Chondrocyte (in vitro differentiated cells): ENCODE data around the gene CDK14. TPM values are rescaled to one million over a fixed set of nuclear protein-coding genes. Genes with fewer than 3 reads are reported as not detected.

Experiments used
- DNase-seq: peaks from one replicate; pipeline ENCODE4 v3.0.0; 2021; ENCODE audit warnings: mixed read lengths, low spot score
- H3K27ac Mint-ChIP-seq: one replicate; pipeline ENCODE4 v1.8.0; 2021; ENCODE audit warnings: mild to moderate bottlenecking, moderate library complexity, mixed read lengths; ENCODE audit not compliant: unreplicated experiment
- H3K27me3 Mint-ChIP-seq: 2 replicates; pipeline ENCODE4 v1.8.0; 2021; ENCODE audit warnings: low read depth, mixed read lengths
- H3K36me3 Mint-ChIP-seq: 2 replicates; pipeline ENCODE4 v1.8.0; 2021; ENCODE audit warnings: low read depth, mixed read lengths
- H3K4me1 Mint-ChIP-seq: 2 replicates; pipeline ENCODE4 v1.8.0; 2021; ENCODE audit warnings: low read depth, mild to moderate bottlenecking, mixed read lengths
- H3K4me3 Mint-ChIP-seq: one replicate; pipeline ENCODE4 v1.8.0; 2021; ENCODE audit warnings: mild to moderate bottlenecking, moderate library complexity, mixed read lengths; ENCODE audit not compliant: unreplicated experiment
- H3K9me3 Mint-ChIP-seq: 2 replicates; pipeline ENCODE4 v1.8.0; 2021; ENCODE audit warnings: low read depth, mixed read lengths
- CTCF ChIP-seq: fragments of 200-600 bp; sonication (generic); IDR thresholded peaks from 2 replicates; pipeline ENCODE4 v1.5.0; 2021; ENCODE audit warnings: antibody characterized with exemption, mild to moderate bottlenecking, moderate library complexity
- total RNA-seq: library from RNA; stranded (reverse); gene quantifications from 3 replicates; pipeline ENCODE4 v1.2.1, GENCODE V29; 2021

Gene CDK14
- total RNA-seq, 1 donor from 2014 or later = 61.4 TPM

- Mint-ChIP-seq H3K36me3 (peaks cover 4% of the 10 kb centered on the region), H3K4me3 (no peak overlapping the region), H3K4me1 (peaks cover 44% of the 10 kb centered on the region), H3K27me3 (no peaks in the 10 kb centered on the region), H3K27ac (no peak overlapping the region), H3K9me3 (peaks cover 17% of the 10 kb centered on the region)
- no peak for TF ChIP-seq CTCF
- DNase-seq = no peak
These were observed 49.7 kb downstream of the CDK14 start for GRCh38 chr7:90645784-90646183.

GRCh38 chr7:90648107-90648506 lies 52.0 kb downstream of the CDK14 start:
- Mint-ChIP-seq H3K4me1 (peaks cover 30% of the 10 kb centered on the region), H3K27ac (no peak overlapping the region), H3K9me3 (peaks cover 14% of the 10 kb centered on the region), H3K27me3 (no peaks in the 10 kb centered on the region), H3K4me3 (no peak overlapping the region), H3K36me3 (no peaks in the 10 kb centered on the region)
- DNase-seq = no peak
- no peak for TF ChIP-seq CTCF

GRCh38 chr7:90648834-90649233 lies 52.7 kb downstream of the CDK14 start:
- no peak overlapping the region for H3K4me3 Mint-ChIP-seq
- no peak for DNase-seq
- no peaks in the 10 kb centered on the region for H3K27me3 Mint-ChIP-seq
- H3K27ac Mint-ChIP-seq = peak overlapping the region; percentile 36
- H3K36me3 Mint-ChIP-seq = no peaks in the 10 kb centered on the region
- H3K9me3 Mint-ChIP-seq = peaks cover 13% of the 10 kb centered on the region
- peak; percentile 16 for TF ChIP-seq CTCF
- H3K4me1 Mint-ChIP-seq = peaks cover 32% of the 10 kb centered on the region

- Mint-ChIP-seq H3K27me3 (no peaks in the 10 kb centered on the region), H3K4me1 (peaks cover 43% of the 10 kb centered on the region), H3K36me3 (no peaks in the 10 kb centered on the region), H3K4me3 (no peak overlapping the region), H3K9me3 (peaks cover 13% of the 10 kb centered on the region), H3K27ac (peak overlapping the region; percentile 75)
- DNase-seq = no peak
- no peak for TF ChIP-seq CTCF
These were observed 58.8 kb downstream of the CDK14 start for GRCh38 chr7:90654718-90655427.

GRCh38 chr7:90655566-90655965 lies 59.4 kb downstream of the CDK14 start:
- H3K9me3 Mint-ChIP-seq = peaks cover 13% of the 10 kb centered on the region
- peaks cover 45% of the 10 kb centered on the region for H3K4me1 Mint-ChIP-seq
- TF ChIP-seq CTCF = no peak
- peak overlapping the region; percentile 80 for H3K27ac Mint-ChIP-seq
- no peak overlapping the region for H3K4me3 Mint-ChIP-seq
- DNase-seq = no peak
- H3K36me3 Mint-ChIP-seq = no peaks in the 10 kb centered on the region
- H3K27me3 Mint-ChIP-seq = no peaks in the 10 kb centered on the region
